CD4-positive, alpha-beta T cell treated with Interleukin-6 at 100 ng/mL for 8 hours (primary cell): Measurements from ENCODE around the gene ZNF282.
"Not testable (repeated sequence)": the region's sequence is repeated elsewhere in the genome, so short reads cannot be mapped to it uniquely, and the experiment has no call there.

Experiments
- DNase-seq: peaks from one replicate; pipeline ENCODE4 v3.0.0-alpha.2; 2020; ENCODE audit warnings: mixed read lengths, low spot score

The ZNF282 gene

GRCh38 chr7:149257146-149257545 is 61.8 kb downstream of the ZNF282 start:
- no peak for DNase-seq

GRCh38 chr7:149261316-149261828 is 66.0 kb downstream of the ZNF282 start:
- DNase-seq = no peak

GRCh38 chr7:149261829-149262617 is 66.7 kb downstream of the ZNF282 start, which contains the start of gene ZNF783:
ZNF783 (plus strand) TSS chr7:149262196; CDS start chr7:149262334, 138 bp downstream.
- DNase-seq = peak; percentile 84

GRCh38 chr7:149266451-149266850 is 71.1 kb downstream of the ZNF282 start:
- DNase-seq = no peak

- DNase-seq = no peak
Observed at GRCh38 chr7:149267733-149268132, 72.4 kb downstream of the ZNF282 start.

- not testable (repeated sequence) for DNase-seq
Observed at GRCh38 chr7:149274424-149274823, 79.1 kb downstream of the ZNF282 start.
